Measurements from ENCODE around the gene NCAPG2. TPM values are rescaled to one million over a fixed set of nuclear protein-coding genes. Genes with fewer than 3 reads are reported as not detected.

Gene NCAPG2
- total RNA-seq, 1 experiment from 2014 or later: 99.4 TPM

- H3K4me3 Mint-ChIP-seq: no peak overlapping the region
- H3K36me3 Mint-ChIP-seq (ENCODE audit: insufficient read depth in 1 of 3, low read depth in 3 of 3): peaks cover 4 to 52% (median 44%) of the 10 kb centered on the region in 3 experiments; a peak in 6 of 7 replicates
- Histone ChIP-seq H3K27ac (ENCODE audit: insufficient read length, low read depth, low read length) (no peak overlapping the region), H3K23ac (ENCODE audit: insufficient read length, low read depth, low read length) (no peak overlapping the region), H4K8ac (replicated peaks; ENCODE audit: insufficient read length, low read depth, low read length) (no peak overlapping the region), H3K9me3 (ENCODE audit: control insufficient read depth, low read depth, low read length) (no peaks in the 10 kb centered on the region), H2BK15ac (ENCODE audit: low read depth, low read length) (no peak overlapping the region), H4K5ac (ENCODE audit: insufficient read length, low read depth, low read length) (no peak overlapping the region), H3K4ac (ENCODE audit: low read depth, low read length) (no peak overlapping the region), H4K20me1 (ENCODE audit: control insufficient read depth, insufficient read depth, insufficient read length) (no peaks in the 10 kb centered on the region), H2BK20ac (ENCODE audit: low read depth, low read length, poor library complexity, severe bottlenecking) (no peak overlapping the region), H3K79me1 (ENCODE audit: insufficient read depth, low read depth, low read length, poor library complexity, severe bottlenecking) (no peaks in the 10 kb centered on the region), H3K56ac (ENCODE audit: insufficient read length, low read depth, low read length) (no peak overlapping the region), H2BK5ac (ENCODE audit: insufficient read length, low read length) (no peak overlapping the region), H2AFZ (ENCODE audit: low read length) (no peak overlapping the region), H2BK12ac (ENCODE audit: insufficient read length, low read depth, low read length) (no peak overlapping the region), H3T11ph (ENCODE audit: low read length) (no peak overlapping the region), H3K79me2 (ENCODE audit: insufficient read depth, low read length) (no peaks in the 10 kb centered on the region), H4K91ac (ENCODE audit: insufficient read length, low read depth, low read length) (no peak overlapping the region), H3K4me2 (ENCODE audit: insufficient read depth, insufficient read length, low read length) (no peak overlapping the region), H3K18ac (ENCODE audit: insufficient read length, low read depth, low read length) (no peak overlapping the region), H2BK120ac (ENCODE audit: low read depth, low read length, poor library complexity, severe bottlenecking) (no peak overlapping the region), H3K9ac (ENCODE audit: extremely low read depth, insufficient read length, low read length) (no peak overlapping the region), H3K27me3 (ENCODE audit: insufficient read depth, low read length) (no peaks in the 10 kb centered on the region), H3K23me2 (ENCODE audit: insufficient read length, low read depth, low read length, poor library complexity, severe bottlenecking) (no peaks in the 10 kb centered on the region), H3K4me1 (ENCODE audit: insufficient read depth, low read length) (no peaks in the 10 kb centered on the region), H2AK5ac (ENCODE audit: insufficient read length, low read length) (no peak overlapping the region), H3K14ac (ENCODE audit: insufficient read depth, low read length) (no peak overlapping the region)
- no CpG with 5 or more reads among the region's 10 CpGs for WGBS (ENCODE audit: extremely low coverage, insufficient read length, low lambda C conversion rate)
- H3K27ac Mint-ChIP-seq: no peak overlapping the region
- TF ChIP-seq CTCF (conservative IDR thresholded peaks at IDR 0.05): no peak
- DNase-seq: no peak
- H3K27me3 Mint-ChIP-seq (ENCODE audit: low read depth): no peaks in the 10 kb centered on the region
- H3K4me1 Mint-ChIP-seq: no peaks in the 10 kb centered on the region
- no peaks in the 10 kb centered on the region for H3K9me3 Mint-ChIP-seq
Observed at GRCh38 chr7:158747408-158747807, 42.8 kb upstream of the NCAPG2 start.
